K562 (cell line): Measurements from ENCODE around the gene CCDC18. TPM values are rescaled to one million over a fixed set of nuclear protein-coding genes. Genes with fewer than 3 reads are reported as not detected.

ENCODE experiments used
- BDP1 ChIP-seq: IDR thresholded peaks from 3 replicates; pipeline ENCODE4 v1.6.1; 2011; ENCODE audit not compliant: insufficient read length, insufficient read depth
- MXI1 ChIP-seq: IDR thresholded peaks from 2 replicates; pipeline ENCODE4 v1.6.1; 2011; ENCODE audit warnings: low read depth, mild to moderate bottlenecking, improper control_type of control experiment, low read length
- NCOR1 ChIP-seq: fragments of 450-650 bp; IDR thresholded peaks from 2 replicates; pipeline ENCODE4 v1.6.1; 2016; ENCODE audit warnings: mild to moderate bottlenecking, moderate library complexity
- TBP ChIP-seq: optimal IDR thresholded peaks from 2 replicates; pipeline ENCODE3; 2011; ENCODE audit warnings: low read depth, low read length, improper control_type of control experiment
- ZNF707 ChIP-seq: fragments of 250-450 bp; sonication (Bioruptor Pico); conservative IDR thresholded peaks from 2 replicates; pipeline ENCODE4 v1.8.0; 2022; ENCODE audit warnings: inconsistent platforms, mild to moderate bottlenecking, moderate library complexity
- polyA plus RNA-seq, 8 experiments: library from polyadenylated mRNA; depleted of rRNA in 4 of 8; stranded (reverse) in 5 of 8; unstranded in 3 of 8; fragments of >200 nt; fragmentation: Nextera tagmentation in 2 of 8; fragmentation: Illumina TruSeq in 1 of 8; extraction: Ambion mirVana in 2 of 8; extraction: Trizol in 1 of 8; gene quantifications; 2 replicates each; pipeline versions ENCODE4 v1.2.1 to v1.2.3, GENCODE V29; 2011 to 2014; ENCODE audit warnings: inconsistent platforms in 1 of 8, missing spikeins in 1 of 8
- total RNA-seq, 7 experiments: library from RNA; depleted of rRNA in 6 of 7; stranded (reverse); fragments of >200 nt in 6 of 7; fragmentation: Illumina TruSeq in 2 of 7; extraction: Trizol in 2 of 7; gene quantifications; 2 replicates each; pipeline versions ENCODE4 v1.2.1 to v1.2.3, GENCODE V29; 2011 to 2021; ENCODE audit warnings: low replicate concordance in 1 of 7
- TF ChIP-seq, protein P1 (sequence below): fragments of 450-650 bp; IDR thresholded peaks from 2 replicates; pipeline ENCODE4 v1.6.1; 2016; ENCODE audit warnings: mild to moderate bottlenecking, moderate library complexity
- TF ChIP-seq, protein P2 (sequence below): fragments of 450-650 bp; formaldehyde crosslinking; IDR thresholded peaks from 2 replicates; pipeline ENCODE4 v1.4.0; 2022; ENCODE audit warnings: mild to moderate bottlenecking, moderate library complexity
- TF ChIP-seq, protein P3 (sequence below): fragments of 200-800 bp; sonication (Bioruptor generic); IDR thresholded peaks from 2 replicates; pipeline ENCODE4 v1.6.1; 2017; ENCODE audit warnings: missing genetic modification characterization, missing compliant biosample characterization
- TF ChIP-seq, protein P4 (sequence below), 3 experiments: fragments of 200-800 bp in 1 of 3; sonication (Bioruptor generic) in 1 of 3; sonication (generic) in 1 of 3; formaldehyde crosslinking in 1 of 3; IDR thresholded peaks; 2 replicates each; pipeline versions ENCODE4 v1.6.1 to v1.8.0; 2016 to 2022; ENCODE audit warnings: mild to moderate bottlenecking in 2 of 3, missing compliant biosample characterization in 2 of 3, missing genetic modification characterization in 2 of 3, missing genetic modification reagents in 1 of 3

CCDC18 gene
- total and polyA plus RNA-seq, 9 of the 15 experiments (the other 6 are each of a cell fraction or from before 2014, with no cell fraction given) = 19.5 to 34.2 (median 24.3) TPM

DNA sequence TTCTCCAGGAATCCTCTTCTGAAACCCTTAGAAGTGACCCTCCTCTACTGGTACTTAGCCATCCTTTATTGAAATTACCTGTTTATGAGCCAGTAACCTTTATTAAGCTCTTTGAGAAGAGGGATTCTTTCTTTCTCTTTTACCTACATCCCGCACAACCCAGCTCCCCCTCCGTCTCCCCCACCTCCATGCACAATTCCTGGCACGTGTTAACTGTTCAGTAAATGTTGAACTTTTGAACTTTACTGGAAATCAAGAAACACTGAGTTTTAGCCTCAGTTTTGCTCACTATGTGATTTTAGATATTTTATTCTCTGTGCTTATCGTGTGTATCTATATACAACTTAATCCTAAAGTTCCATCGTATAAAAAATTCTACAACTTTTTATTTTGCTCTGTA lies 2.1 kb upstream of the CCDC18 start (continued):
- TF ChIP-seq, protein P1, sequence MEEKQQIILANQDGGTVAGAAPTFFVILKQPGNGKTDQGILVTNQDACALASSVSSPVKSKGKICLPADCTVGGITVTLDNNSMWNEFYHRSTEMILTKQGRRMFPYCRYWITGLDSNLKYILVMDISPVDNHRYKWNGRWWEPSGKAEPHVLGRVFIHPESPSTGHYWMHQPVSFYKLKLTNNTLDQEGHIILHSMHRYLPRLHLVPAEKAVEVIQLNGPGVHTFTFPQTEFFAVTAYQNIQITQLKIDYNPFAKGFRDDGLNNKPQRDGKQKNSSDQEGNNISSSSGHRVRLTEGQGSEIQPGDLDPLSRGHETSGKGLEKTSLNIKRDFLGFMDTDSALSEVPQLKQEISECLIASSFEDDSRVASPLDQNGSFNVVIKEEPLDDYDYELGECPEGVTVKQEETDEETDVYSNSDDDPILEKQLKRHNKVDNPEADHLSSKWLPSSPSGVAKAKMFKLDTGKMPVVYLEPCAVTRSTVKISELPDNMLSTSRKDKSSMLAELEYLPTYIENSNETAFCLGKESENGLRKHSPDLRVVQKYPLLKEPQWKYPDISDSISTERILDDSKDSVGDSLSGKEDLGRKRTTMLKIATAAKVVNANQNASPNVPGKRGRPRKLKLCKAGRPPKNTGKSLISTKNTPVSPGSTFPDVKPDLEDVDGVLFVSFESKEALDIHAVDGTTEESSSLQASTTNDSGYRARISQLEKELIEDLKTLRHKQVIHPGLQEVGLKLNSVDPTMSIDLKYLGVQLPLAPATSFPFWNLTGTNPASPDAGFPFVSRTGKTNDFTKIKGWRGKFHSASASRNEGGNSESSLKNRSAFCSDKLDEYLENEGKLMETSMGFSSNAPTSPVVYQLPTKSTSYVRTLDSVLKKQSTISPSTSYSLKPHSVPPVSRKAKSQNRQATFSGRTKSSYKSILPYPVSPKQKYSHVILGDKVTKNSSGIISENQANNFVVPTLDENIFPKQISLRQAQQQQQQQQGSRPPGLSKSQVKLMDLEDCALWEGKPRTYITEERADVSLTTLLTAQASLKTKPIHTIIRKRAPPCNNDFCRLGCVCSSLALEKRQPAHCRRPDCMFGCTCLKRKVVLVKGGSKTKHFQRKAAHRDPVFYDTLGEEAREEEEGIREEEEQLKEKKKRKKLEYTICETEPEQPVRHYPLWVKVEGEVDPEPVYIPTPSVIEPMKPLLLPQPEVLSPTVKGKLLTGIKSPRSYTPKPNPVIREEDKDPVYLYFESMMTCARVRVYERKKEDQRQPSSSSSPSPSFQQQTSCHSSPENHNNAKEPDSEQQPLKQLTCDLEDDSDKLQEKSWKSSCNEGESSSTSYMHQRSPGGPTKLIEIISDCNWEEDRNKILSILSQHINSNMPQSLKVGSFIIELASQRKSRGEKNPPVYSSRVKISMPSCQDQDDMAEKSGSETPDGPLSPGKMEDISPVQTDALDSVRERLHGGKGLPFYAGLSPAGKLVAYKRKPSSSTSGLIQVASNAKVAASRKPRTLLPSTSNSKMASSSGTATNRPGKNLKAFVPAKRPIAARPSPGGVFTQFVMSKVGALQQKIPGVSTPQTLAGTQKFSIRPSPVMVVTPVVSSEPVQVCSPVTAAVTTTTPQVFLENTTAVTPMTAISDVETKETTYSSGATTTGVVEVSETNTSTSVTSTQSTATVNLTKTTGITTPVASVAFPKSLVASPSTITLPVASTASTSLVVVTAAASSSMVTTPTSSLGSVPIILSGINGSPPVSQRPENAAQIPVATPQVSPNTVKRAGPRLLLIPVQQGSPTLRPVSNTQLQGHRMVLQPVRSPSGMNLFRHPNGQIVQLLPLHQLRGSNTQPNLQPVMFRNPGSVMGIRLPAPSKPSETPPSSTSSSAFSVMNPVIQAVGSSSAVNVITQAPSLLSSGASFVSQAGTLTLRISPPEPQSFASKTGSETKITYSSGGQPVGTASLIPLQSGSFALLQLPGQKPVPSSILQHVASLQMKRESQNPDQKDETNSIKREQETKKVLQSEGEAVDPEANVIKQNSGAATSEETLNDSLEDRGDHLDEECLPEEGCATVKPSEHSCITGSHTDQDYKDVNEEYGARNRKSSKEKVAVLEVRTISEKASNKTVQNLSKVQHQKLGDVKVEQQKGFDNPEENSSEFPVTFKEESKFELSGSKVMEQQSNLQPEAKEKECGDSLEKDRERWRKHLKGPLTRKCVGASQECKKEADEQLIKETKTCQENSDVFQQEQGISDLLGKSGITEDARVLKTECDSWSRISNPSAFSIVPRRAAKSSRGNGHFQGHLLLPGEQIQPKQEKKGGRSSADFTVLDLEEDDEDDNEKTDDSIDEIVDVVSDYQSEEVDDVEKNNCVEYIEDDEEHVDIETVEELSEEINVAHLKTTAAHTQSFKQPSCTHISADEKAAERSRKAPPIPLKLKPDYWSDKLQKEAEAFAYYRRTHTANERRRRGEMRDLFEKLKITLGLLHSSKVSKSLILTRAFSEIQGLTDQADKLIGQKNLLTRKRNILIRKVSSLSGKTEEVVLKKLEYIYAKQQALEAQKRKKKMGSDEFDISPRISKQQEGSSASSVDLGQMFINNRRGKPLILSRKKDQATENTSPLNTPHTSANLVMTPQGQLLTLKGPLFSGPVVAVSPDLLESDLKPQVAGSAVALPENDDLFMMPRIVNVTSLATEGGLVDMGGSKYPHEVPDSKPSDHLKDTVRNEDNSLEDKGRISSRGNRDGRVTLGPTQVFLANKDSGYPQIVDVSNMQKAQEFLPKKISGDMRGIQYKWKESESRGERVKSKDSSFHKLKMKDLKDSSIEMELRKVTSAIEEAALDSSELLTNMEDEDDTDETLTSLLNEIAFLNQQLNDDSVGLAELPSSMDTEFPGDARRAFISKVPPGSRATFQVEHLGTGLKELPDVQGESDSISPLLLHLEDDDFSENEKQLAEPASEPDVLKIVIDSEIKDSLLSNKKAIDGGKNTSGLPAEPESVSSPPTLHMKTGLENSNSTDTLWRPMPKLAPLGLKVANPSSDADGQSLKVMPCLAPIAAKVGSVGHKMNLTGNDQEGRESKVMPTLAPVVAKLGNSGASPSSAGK = peak; percentile 34; the same call in 1 of the 2 replicates
- TF ChIP-seq TBP = no peak
- TF ChIP-seq, protein P2, sequence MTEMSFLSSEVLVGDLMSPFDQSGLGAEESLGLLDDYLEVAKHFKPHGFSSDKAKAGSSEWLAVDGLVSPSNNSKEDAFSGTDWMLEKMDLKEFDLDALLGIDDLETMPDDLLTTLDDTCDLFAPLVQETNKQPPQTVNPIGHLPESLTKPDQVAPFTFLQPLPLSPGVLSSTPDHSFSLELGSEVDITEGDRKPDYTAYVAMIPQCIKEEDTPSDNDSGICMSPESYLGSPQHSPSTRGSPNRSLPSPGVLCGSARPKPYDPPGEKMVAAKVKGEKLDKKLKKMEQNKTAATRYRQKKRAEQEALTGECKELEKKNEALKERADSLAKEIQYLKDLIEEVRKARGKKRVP (CRISPR knock-in tag) = no peak
- peak; percentile 15; the same call in 1 of the 2 replicates for TF ChIP-seq NCOR1
- TF ChIP-seq, protein P3, sequence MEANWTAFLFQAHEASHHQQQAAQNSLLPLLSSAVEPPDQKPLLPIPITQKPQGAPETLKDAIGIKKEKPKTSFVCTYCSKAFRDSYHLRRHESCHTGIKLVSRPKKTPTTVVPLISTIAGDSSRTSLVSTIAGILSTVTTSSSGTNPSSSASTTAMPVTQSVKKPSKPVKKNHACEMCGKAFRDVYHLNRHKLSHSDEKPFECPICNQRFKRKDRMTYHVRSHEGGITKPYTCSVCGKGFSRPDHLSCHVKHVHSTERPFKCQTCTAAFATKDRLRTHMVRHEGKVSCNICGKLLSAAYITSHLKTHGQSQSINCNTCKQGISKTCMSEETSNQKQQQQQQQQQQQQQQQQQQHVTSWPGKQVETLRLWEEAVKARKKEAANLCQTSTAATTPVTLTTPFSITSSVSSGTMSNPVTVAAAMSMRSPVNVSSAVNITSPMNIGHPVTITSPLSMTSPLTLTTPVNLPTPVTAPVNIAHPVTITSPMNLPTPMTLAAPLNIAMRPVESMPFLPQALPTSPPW (CRISPR knock-in tag) = peak; percentile 45; the same call in 1 of the 2 replicates
- TF ChIP-seq MXI1 = 0 out of 2 replicates have a peak, but pooled peaks have one; percentile 45
- TF ChIP-seq BDP1 = no peak
- TF ChIP-seq, protein P4, sequence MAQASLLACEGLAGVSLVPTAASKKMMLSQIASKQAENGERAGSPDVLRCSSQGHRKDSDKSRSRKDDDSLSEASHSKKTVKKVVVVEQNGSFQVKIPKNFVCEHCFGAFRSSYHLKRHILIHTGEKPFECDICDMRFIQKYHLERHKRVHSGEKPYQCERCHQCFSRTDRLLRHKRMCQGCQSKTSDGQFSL (CRISPR knock-in tag; IDR thresholded peaks at IDR 0.05) = no peak
- TF ChIP-seq, protein P4 (tag; IDR thresholded peaks at IDR 0.05) = peak in 1 of 2 experiments; percentile 36; a peak in 1 of 4 replicates
- no peak for TF ChIP-seq ZNF707 (CRISPR knock-in tag)
